CD8-positive, alpha-beta memory T cell (primary cell): ENCODE results near the gene KRTAP1-4. TPM values are rescaled to one million over a fixed set of nuclear protein-coding genes. Genes with fewer than 3 reads are reported as not detected.
"Not testable (repeated sequence)": the region's sequence is repeated elsewhere in the genome, so short reads cannot be mapped to it uniquely, and the experiment has no call there.

Source experiments
- CTCF ChIA-PET: fragments of 350-600 bp; sonication (Branson Sonifier 250); formaldehyde crosslinking; loops from one replicate; lab custom pipeline; 2021; ENCODE audit warnings: antibody characterized with exemption; lab: Charles Lee
- POLR2A ChIA-PET: fragments of 350-600 bp; sonication (Branson Sonifier 250); formaldehyde crosslinking; loops from one replicate; lab custom pipeline; 2021; ENCODE audit warnings: antibody characterized with exemption; lab: Charles Lee
- DNase-seq, 5 donors: peaks; one replicate each; pipeline versions ENCODE4 v3.0.0 to v3.0.0-alpha.2; 2020 to 2022; ENCODE audit warnings: mixed read lengths in 1 of 5
- H3K27ac ChIP-seq: one replicate; pipeline ENCODE4 v1.7.0; 2013; ENCODE audit warnings: low read depth, mild to moderate bottlenecking, low read length, moderate library complexity
- H3K27me3 ChIP-seq: 2 replicates; pipeline ENCODE4 v1.7.0; 2013; ENCODE audit warnings: low read length, mild to moderate bottlenecking; ENCODE audit not compliant: insufficient read depth, poor library complexity, severe bottlenecking
- H3K36me3 ChIP-seq: 2 replicates; pipeline ENCODE4 v1.7.0; 2013; ENCODE audit warnings: mild to moderate bottlenecking, low read length, moderate library complexity; ENCODE audit not compliant: insufficient read depth
- H3K4me1 ChIP-seq: 2 replicates; pipeline ENCODE4 v1.7.0; 2013; ENCODE audit warnings: mild to moderate bottlenecking, low read length, moderate library complexity; ENCODE audit not compliant: insufficient read depth
- H3K4me3 ChIP-seq: 2 replicates; pipeline ENCODE4 v1.7.0; 2013; ENCODE audit warnings: mild to moderate bottlenecking, low read length
- H3K9me3 ChIP-seq: 2 replicates; pipeline ENCODE4 v1.7.0; 2013; ENCODE audit warnings: mild to moderate bottlenecking, low read length
- H3K27ac Mint-ChIP-seq, 8 donors: one replicate each; pipeline ENCODE4 v1.8.0; 2020 to 2021; ENCODE audit warnings: mixed read lengths in 8 of 8, mild to moderate bottlenecking in 6 of 8, inconsistent platforms in 3 of 8, moderate library complexity in 3 of 8
- H3K27me3 Mint-ChIP-seq, 2 donors: one replicate each; pipeline ENCODE4 v1.8.0; 2020 to 2021; ENCODE audit warnings: mixed read lengths in 2 of 2, mild to moderate bottlenecking in 1 of 2, moderate library complexity in 1 of 2
- H3K36me3 Mint-ChIP-seq, 3 donors: one replicate each; pipeline ENCODE4 v1.8.0; 2020 to 2021; ENCODE audit warnings: mixed read lengths in 3 of 3, inconsistent platforms in 1 of 3, mild to moderate bottlenecking in 1 of 3
- H3K4me1 Mint-ChIP-seq, 3 donors: one replicate each; pipeline ENCODE4 v1.8.0; 2020 to 2021; ENCODE audit warnings: mixed read lengths in 3 of 3, inconsistent platforms in 1 of 3, mild to moderate bottlenecking in 1 of 3
- H3K4me3 Mint-ChIP-seq, 7 donors: one replicate each; pipeline ENCODE4 v1.8.0; 2020 to 2021; ENCODE audit warnings: mixed read lengths in 7 of 7, mild to moderate bottlenecking in 6 of 7, moderate library complexity in 4 of 7, inconsistent platforms in 2 of 7
- H3K9me3 Mint-ChIP-seq, 5 donors: one replicate each; pipeline ENCODE4 v1.8.0; 2020 to 2022; ENCODE audit warnings: mixed read lengths in 5 of 5, mild to moderate bottlenecking in 3 of 5, moderate library complexity in 2 of 5, inconsistent platforms in 1 of 5
- polyA plus RNA-seq: library from polyadenylated mRNA; unstranded; fragments of 300-500 nt; fragmentation: Illumina TruSeq; gene quantifications from one replicate; pipeline ENCODE4 v1.2.3, GENCODE V29; 2021
- total RNA-seq, 2 experiments: library from RNA; stranded (reverse); gene quantifications; one replicate each; pipeline ENCODE4 v1.2.3, GENCODE V29; 2021

Gene KRTAP1-4
- total and polyA plus RNA-seq, 3 experiments from 2014 or later: not detected

- peaks cover 16 to 59% of the 10 kb centered on the region in 2 donors for H3K27me3 Mint-ChIP-seq
- H3K36me3 ChIP-seq, H3K9me3 ChIP-seq, H3K9me3 Mint-ChIP-seq, H3K27me3 ChIP-seq, H3K27ac Mint-ChIP-seq, CTCF ChIA-PET, H3K4me3 Mint-ChIP-seq, H3K36me3 Mint-ChIP-seq, DNase-seq, H3K4me1 Mint-ChIP-seq, POLR2A ChIA-PET, H3K4me3 ChIP-seq, H3K4me1 ChIP-seq, H3K27ac ChIP-seq: not testable (repeated sequence)
Measured at GRCh38 chr17:41055130-41055529, 25.1 kb upstream of the KRTAP1-4 start, which contains the start of gene KRTAP2-2. KRTAP2-2 (minus strand) TSS chr17:41055230; CDS start chr17:41055211, 19 bp downstream.

GRCh38 chr17:41054556-41054955 lies 24.6 kb upstream of the KRTAP1-4 start:
- CTCF ChIA-PET, H3K36me3 Mint-ChIP-seq, H3K4me1 ChIP-seq, H3K36me3 ChIP-seq, DNase-seq, POLR2A ChIA-PET, H3K9me3 ChIP-seq, H3K4me1 Mint-ChIP-seq, H3K9me3 Mint-ChIP-seq, H3K4me3 Mint-ChIP-seq, H3K27me3 ChIP-seq, H3K27ac ChIP-seq, H3K27ac Mint-ChIP-seq, H3K4me3 ChIP-seq: not testable (repeated sequence)
- peaks cover 14 to 56% of the 10 kb centered on the region in 2 donors for H3K27me3 Mint-ChIP-seq

GRCh38 chr17:41054025-41054424 lies 24.0 kb upstream of the KRTAP1-4 start:
- Mint-ChIP-seq H3K36me3 (no peaks in the 10 kb centered on the region), H3K4me3 (no peak overlapping the region), H3K4me1 (no peaks in the 10 kb centered on the region), H3K27ac (no peak overlapping the region), H3K27me3 (peaks cover 14 to 53% of the 10 kb centered on the region in 2 donors), H3K9me3 (peaks cover 0 to 4% (median 0%) of the 10 kb centered on the region in 5 donors)
- Histone ChIP-seq H3K4me1 (no peaks in the 10 kb centered on the region), H3K36me3 (no peaks in the 10 kb centered on the region), H3K27me3 (no peaks in the 10 kb centered on the region), H3K9me3 (no peaks in the 10 kb centered on the region), H3K4me3 (no peak overlapping the region), H3K27ac (no peak overlapping the region)
- ChIA-PET POLR2A (no interaction called here), CTCF (no interaction called here)
- no peak for DNase-seq

- POLR2A ChIA-PET: no interaction called here
- Mint-ChIP-seq H3K36me3 (no peaks in the 10 kb centered on the region), H3K27me3 (peaks cover 6 to 56% of the 10 kb centered on the region in 2 donors), H3K27ac (no peak overlapping the region), H3K4me1 (no peaks in the 10 kb centered on the region), H3K4me3 (no peak overlapping the region), H3K9me3 (peaks cover 0 to 3% (median 0%) of the 10 kb centered on the region in 5 donors)
- Histone ChIP-seq H3K36me3 (no peaks in the 10 kb centered on the region), H3K4me3 (no peak overlapping the region), H3K27me3 (peaks cover 6% of the 10 kb centered on the region), H3K9me3 (no peaks in the 10 kb centered on the region), H3K27ac (no peak overlapping the region), H3K4me1 (no peaks in the 10 kb centered on the region)
- CTCF ChIA-PET: no interaction called here
- DNase-seq: no peak
Measured at GRCh38 chr17:41052566-41052965, 22.6 kb upstream of the KRTAP1-4 start.

GRCh38 chr17:41049110-41049509 lies 19.1 kb upstream of the KRTAP1-4 start:
- Mint-ChIP-seq H3K27ac (no peak overlapping the region), H3K4me1 (peaks cover 0 to 3% (median 3%) of the 10 kb centered on the region in 3 donors), H3K36me3 (no peaks in the 10 kb centered on the region), H3K9me3 (peaks cover 0 to 3% (median 0%) of the 10 kb centered on the region in 5 donors), H3K27me3 (peaks cover 10 to 51% of the 10 kb centered on the region in 2 donors), H3K4me3 (no peak overlapping the region)
- H3K4me3 ChIP-seq: no peak overlapping the region
- no peak overlapping the region for H3K27ac ChIP-seq
- H3K36me3 ChIP-seq: no peaks in the 10 kb centered on the region
- peaks cover 6% of the 10 kb centered on the region for H3K27me3 ChIP-seq
- H3K4me1 ChIP-seq: no peaks in the 10 kb centered on the region
- no peak for DNase-seq
- H3K9me3 ChIP-seq: no peaks in the 10 kb centered on the region
- CTCF ChIA-PET: no interaction called here
- POLR2A ChIA-PET: no interaction called here

- Mint-ChIP-seq H3K4me3 (no peak overlapping the region), H3K27ac (no peak overlapping the region), H3K36me3 (no peaks in the 10 kb centered on the region), H3K9me3 (peaks cover 0 to 6% (median 3%) of the 10 kb centered on the region in 5 donors), H3K27me3 (peaks cover 10 to 48% of the 10 kb centered on the region in 2 donors), H3K4me1 (peaks cover 0 to 4% (median 4%) of the 10 kb centered on the region in 3 donors)
- ChIA-PET POLR2A (interaction anchor here (0.6 kb wide), 1 partner anchor 42 kb away, joined by 5 read pairs; no protein-coding TSS in a partner anchor), CTCF (no interaction called here)
- no peaks in the 10 kb centered on the region for H3K9me3 ChIP-seq
- no peak overlapping the region for H3K27ac ChIP-seq
- no peaks in the 10 kb centered on the region for H3K4me1 ChIP-seq
- DNase-seq: no peak
- no peak overlapping the region for H3K4me3 ChIP-seq
- H3K27me3 ChIP-seq: peaks cover 6% of the 10 kb centered on the region
- no peaks in the 10 kb centered on the region for H3K36me3 ChIP-seq
Measured at GRCh38 chr17:41048441-41048840, 18.4 kb upstream of the KRTAP1-4 start.

- CTCF ChIA-PET, POLR2A ChIA-PET: not testable (repeated sequence)
- H3K9me3 Mint-ChIP-seq: peaks cover 0 to 12% (median 4%) of the 10 kb centered on the region in 5 donors
Measured at GRCh38 chr17:41046735-41047465, 16.9 kb upstream of the KRTAP1-4 start, which contains the start of gene KRTAP2-1. KRTAP2-1 (minus strand) TSS chr17:41047316; CDS start chr17:41047267, 49 bp downstream.

GRCh38 chr17:41042953-41043352 lies 13.0 kb upstream of the KRTAP1-4 start:
- Mint-ChIP-seq H3K27me3 (peaks cover 10 to 26% of the 10 kb centered on the region in 2 donors), H3K36me3 (no peaks in the 10 kb centered on the region), H3K27ac (no peak overlapping the region), H3K4me3 (no peak overlapping the region), H3K9me3 (peaks cover 0 to 12% (median 4%) of the 10 kb centered on the region in 5 donors), H3K4me1 (peaks cover 0 to 4% (median 4%) of the 10 kb centered on the region in 3 donors)
- Histone ChIP-seq H3K4me3 (no peak overlapping the region), H3K4me1 (no peaks in the 10 kb centered on the region), H3K27ac (no peak overlapping the region), H3K9me3 (no peaks in the 10 kb centered on the region), H3K36me3 (no peaks in the 10 kb centered on the region), H3K27me3 (no peaks in the 10 kb centered on the region)
- ChIA-PET POLR2A (no interaction called here), CTCF (no interaction called here)
- no peak for DNase-seq

More at GRCh38 chr17:41046735-41047465, 16.9 kb upstream of the KRTAP1-4 start, which contains the start of gene KRTAP2-1:
- not testable (repeated sequence) for H3K9me3 ChIP-seq, DNase-seq, H3K4me1 ChIP-seq, H3K4me3 ChIP-seq, H3K27me3 ChIP-seq, H3K27ac ChIP-seq, H3K36me3 ChIP-seq, H3K4me1 Mint-ChIP-seq, H3K36me3 Mint-ChIP-seq, H3K4me3 Mint-ChIP-seq
- H3K27ac Mint-ChIP-seq: peak within 1 kb of the TSS in 1 of 8 donors; percentile 34
- H3K27me3 Mint-ChIP-seq: peaks cover 10 to 42% of the 10 kb centered on the region in 2 donors
